ENCODE data around the gene PDCD2L.

DNA sequence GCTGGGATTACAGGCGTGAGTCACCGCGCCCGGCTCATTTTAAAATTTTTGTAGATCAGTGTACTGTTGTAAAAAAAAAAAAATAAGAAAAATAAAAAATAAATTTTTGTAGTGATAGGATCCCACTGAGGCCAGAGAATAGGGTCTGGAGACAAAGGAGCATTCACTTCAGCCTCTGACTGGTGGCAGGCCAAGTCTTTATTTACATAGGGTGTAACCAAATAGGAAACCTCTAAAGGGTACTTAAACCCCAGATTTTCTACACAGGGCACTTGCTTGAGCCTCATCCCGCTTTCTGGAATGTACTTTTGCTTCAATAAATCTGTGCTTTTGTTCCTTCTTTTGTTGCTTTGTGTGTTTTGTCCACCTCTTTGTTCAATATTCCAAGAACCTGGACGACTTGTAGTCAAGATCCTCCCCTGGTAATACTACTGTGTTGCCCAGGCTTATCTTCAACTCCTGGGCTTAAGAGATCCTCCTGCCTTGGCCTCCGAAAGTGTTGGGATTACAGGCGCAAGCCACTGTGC lies 2.1 kb upstream of the PDCD2L start:
- TF ChIP-seq, protein P1, sequence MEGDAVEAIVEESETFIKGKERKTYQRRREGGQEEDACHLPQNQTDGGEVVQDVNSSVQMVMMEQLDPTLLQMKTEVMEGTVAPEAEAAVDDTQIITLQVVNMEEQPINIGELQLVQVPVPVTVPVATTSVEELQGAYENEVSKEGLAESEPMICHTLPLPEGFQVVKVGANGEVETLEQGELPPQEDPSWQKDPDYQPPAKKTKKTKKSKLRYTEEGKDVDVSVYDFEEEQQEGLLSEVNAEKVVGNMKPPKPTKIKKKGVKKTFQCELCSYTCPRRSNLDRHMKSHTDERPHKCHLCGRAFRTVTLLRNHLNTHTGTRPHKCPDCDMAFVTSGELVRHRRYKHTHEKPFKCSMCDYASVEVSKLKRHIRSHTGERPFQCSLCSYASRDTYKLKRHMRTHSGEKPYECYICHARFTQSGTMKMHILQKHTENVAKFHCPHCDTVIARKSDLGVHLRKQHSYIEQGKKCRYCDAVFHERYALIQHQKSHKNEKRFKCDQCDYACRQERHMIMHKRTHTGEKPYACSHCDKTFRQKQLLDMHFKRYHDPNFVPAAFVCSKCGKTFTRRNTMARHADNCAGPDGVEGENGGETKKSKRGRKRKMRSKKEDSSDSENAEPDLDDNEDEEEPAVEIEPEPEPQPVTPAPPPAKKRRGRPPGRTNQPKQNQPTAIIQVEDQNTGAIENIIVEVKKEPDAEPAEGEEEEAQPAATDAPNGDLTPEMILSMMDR (IDR thresholded peaks at IDR 0.05): no peak
- TF ChIP-seq POLR2A (IDR thresholded peaks at IDR 0.05): no peak
